Middle frontal gyrus (tissue), 1 donor: ENCODE measurements around the gene PCK2.

Experiments used
- DNase-seq: peaks from one replicate; pipeline ENCODE4 v3.0.0-alpha.2; 2015; ENCODE audit warnings: low spot score; ENCODE audit errors: extremely low spot score

Gene PCK2

GRCh38 chr14:24060984-24061913 lies 32.9 kb upstream of the PCK2 start:
- DNase-seq: no peak

GRCh38 chr14:24062216-24062980 lies 31.7 kb upstream of the PCK2 start:
- no peak for DNase-seq

GRCh38 chr14:24063263-24063836 lies 30.8 kb upstream of the PCK2 start:
- DNase-seq: no peak

- no peak for DNase-seq
Observed at GRCh38 chr14:24064091-24064795, 29.9 kb upstream of the PCK2 start.

- DNase-seq: no peak
Observed at GRCh38 chr14:24064856-24065255, 29.3 kb upstream of the PCK2 start.

- DNase-seq: no peak
Observed at GRCh38 chr14:24065408-24065807, 28.7 kb upstream of the PCK2 start.

GRCh38 chr14:24066496-24067132 lies 27.5 kb upstream of the PCK2 start:
- DNase-seq: no peak

- no peak for DNase-seq
Observed at GRCh38 chr14:24067133-24068082, 26.7 kb upstream of the PCK2 start.

- DNase-seq: no peak
Observed at GRCh38 chr14:24068711-24069410, 25.2 kb upstream of the PCK2 start.

- no peak for DNase-seq
Observed at GRCh38 chr14:24069411-24069735, 24.7 kb upstream of the PCK2 start.

GRCh38 chr14:24070285-24071143 lies 23.6 kb upstream of the PCK2 start:
- DNase-seq: no peak

- DNase-seq: no peak
Observed at GRCh38 chr14:24071144-24071697, 22.9 kb upstream of the PCK2 start, which contains the start of gene CPNE6. TSS of gene CPNE6 (plus strand) at chr14:24071562. CDS start at chr14:24072937, 1,375 bp downstream.

GRCh38 chr14:24071836-24072430 lies 22.2 kb upstream of the PCK2 start:
- DNase-seq: no peak

- no peak for DNase-seq
Observed at GRCh38 chr14:24072436-24072835, 21.7 kb upstream of the PCK2 start.

- no peak for DNase-seq
Observed at GRCh38 chr14:24072881-24073877, 20.9 kb upstream of the PCK2 start.
